GM19468 (cell line): ENCODE data around the gene ZNF672.
"Not testable (repeated sequence)": the region's sequence is repeated elsewhere in the genome, so short reads cannot be mapped to it uniquely, and the experiment has no call there.

Experiments used
- ATAC-seq: cut with Tn5 transposase; IDR thresholded peaks from one replicate; pipeline ENCODE4 v1.9.1; 2021; ENCODE audit warnings: mild to moderate bottlenecking, moderate library complexity, moderate number of reproducible peaks; ENCODE audit not compliant: unreplicated experiment; ENCODE audit errors: extremely low read depth

The ZNF672 gene

GRCh38 chr1:248825909-248826760 lies 11.9 kb upstream of the ZNF672 start, which contains the start of gene SH3BP5L:
Gene SH3BP5L (minus strand): TSS chr1:248825915. CDS start chr1:248824935, 980 bp downstream.
- ATAC-seq, result peak; percentile 94

DNA sequence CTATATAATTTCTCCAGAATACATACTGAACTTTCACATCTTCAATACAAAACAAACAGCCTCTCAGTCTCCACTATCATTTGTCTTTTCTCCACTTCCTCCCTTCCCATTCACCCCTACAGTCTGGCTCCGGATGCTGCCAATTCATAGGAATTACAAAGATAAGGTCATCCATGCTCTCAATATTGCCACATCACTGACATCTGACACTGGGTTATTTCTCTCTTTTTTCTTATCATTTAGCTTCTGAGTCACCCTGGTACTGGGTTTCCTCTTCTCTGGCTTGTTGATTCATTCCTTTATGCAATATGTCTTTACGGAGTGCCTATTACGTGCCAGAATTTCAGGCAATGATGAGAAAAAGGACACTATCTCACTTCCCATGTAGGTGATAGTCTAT lies 9.2 kb upstream of the ZNF672 start:
- no peak for ATAC-seq

- ATAC-seq, result not testable (repeated sequence)
Observed at GRCh38 chr1:248830718-248831017, 7.4 kb upstream of the ZNF672 start.

- no peak for ATAC-seq
Observed at GRCh38 chr1:248831842-248832241, 6.2 kb upstream of the ZNF672 start.

- ATAC-seq, result no peak
Observed at GRCh38 chr1:248834343-248834940, 3.6 kb upstream of the ZNF672 start.

DNA sequence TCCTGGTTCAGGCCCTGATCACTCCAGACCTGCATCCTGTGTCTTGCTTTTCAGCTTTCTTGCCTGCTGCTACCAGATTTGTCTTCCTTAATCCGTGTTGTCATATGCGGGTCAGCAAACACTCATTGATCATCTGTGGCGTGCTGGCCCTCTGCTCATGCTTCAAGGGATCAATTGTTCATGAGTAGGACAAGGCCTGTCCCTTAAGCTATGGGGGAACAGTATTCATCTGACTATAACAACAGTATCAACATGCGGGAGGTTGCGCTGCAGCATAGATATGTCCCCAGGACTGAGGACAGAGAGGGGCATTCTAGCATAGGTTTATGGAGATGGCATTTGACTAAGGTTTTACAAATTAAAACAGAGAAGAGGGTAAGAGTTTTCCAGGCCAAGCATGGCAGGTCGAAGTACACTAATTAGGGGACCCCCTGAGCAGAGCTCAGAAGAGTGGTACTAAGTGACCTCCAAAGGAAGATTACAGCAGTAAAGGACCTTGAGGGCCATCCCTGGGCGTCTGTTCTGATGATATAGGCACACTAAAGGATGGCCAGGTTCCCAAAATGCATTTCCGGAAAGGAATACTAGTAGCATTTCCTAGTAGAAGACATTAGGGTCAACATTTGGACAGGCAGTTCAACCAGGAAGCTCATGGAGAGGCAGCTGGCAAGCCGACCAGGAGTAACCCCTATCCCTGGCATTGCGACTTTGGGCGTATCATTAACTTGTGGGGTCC lies 811 bp upstream of the ZNF672 start:
- ATAC-seq, result no peak

DNA sequence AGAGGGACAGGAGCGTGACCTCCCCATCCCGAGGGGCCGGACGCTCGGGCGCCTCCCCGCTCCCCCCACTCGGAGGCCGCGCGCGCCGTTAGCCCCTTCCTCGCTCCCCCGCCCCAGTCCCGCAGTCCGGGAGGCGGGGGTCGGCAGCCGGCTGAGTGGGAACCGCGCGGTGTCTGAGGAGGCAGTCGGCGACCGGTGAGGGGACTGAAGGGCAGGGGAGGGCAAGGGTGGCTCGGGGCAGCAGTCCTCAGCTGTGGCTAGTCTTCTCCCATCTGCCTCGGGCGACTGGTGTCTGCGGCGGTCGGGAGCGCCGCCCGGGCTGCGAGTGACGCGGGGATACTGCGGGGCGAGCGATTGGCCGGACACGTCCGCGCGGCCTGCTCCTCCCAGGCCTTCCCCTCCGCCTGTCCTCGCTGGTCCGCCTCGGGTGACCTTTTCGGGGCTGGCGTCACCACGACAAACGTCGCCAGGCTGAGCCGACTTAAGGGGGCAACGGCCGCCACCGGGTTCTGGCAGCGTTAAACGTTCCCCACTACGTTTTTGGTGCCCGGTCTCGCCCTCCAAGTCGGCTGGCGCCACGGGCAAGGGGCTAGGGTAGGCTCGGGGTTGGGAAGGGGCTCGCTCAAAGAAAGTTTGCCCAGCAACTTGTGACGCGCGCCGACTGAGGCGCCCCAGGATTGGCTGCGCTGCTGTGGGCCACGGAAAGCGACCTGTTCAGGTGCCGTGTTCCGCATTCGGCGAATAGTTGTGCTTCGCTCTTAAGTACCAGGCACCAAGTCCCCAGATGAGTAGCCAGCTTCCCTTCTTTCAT lies 538 bp downstream of the ZNF672 start:
- peak; percentile 65 for ATAC-seq

GRCh38 chr1:248839168-248839555 lies 1.1 kb downstream of the ZNF672 start:
- ATAC-seq, result no peak

DNA sequence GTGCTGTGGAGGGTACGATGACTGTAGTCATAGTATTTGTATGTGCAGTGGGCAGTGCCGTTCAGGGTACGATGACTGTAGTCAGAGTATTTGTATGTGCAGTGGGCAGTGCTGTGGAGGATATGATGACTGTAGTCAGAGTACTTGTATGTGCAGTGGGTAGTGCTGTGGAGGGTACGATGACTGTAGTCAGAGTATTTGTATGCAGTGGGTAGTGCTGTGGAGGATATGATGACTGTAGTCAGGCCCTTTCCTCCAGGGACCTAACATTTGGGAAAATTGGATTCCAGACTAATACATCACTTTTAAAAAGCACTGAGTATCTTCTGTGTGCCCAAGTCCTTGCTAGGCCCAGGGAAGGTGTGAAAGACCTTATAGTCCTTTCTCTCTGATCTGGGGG lies 2.9 kb downstream of the ZNF672 start:
- ATAC-seq, result no peak

DNA sequence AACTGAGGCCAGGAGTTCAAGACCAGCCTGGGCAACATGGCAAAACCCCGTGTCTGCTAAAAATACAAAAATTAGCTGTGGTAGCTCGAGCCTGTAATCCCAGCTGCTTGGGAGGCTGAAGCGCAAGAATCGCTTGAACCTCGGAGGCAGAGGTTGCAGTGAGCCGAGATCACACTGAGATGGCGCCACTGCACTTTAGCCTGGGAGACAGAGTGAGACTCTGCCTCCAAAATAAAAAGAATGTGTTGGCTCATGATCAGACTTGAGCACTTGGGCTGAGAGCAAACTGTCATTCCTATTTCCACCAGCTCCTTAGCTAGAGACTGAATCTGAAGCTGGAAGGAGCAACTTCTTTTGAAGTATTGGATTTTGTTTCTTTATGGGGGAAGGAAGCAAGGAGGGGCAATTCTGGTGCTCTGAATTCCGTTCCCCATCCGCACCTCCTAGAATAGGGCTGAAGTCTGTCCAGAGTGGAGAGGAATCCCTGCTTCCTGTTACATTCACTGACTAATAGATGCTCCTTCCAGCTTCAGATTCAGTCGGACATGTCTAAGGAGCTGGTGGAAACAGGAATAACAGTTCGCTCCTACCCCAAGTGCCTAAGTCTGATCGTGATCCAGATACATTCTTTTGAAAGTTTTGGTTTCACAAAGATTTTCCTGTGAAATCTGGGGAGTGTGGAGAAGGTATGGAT lies 3.8 kb downstream of the ZNF672 start:
- ATAC-seq, result no peak

DNA sequence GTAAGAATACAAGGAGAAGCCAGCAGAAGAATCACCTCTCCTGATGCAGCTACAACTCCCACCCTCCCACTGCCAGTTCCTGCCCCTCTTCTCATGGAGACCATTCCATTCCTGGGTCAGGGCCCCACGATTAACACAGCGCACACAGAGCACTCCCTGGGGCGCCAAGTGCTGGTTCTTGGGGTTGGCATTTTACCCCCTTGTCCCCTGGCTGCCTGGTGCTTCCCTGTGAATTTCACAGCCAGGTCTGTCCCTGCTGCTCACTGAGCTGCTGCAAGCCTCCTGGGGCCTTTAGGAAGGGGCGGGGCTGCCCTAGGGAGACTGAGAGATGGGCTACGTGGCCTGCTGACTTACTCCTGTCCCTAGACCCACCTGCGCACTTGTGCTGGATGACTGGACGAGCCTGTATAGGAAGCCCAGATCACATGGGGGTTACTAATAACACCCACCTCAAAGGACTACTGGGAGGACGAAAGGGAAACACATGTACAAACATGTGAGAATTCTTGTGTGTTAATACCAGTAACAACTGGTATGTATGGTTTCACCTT lies 4.8 kb downstream of the ZNF672 start:
- no peak for ATAC-seq

DNA sequence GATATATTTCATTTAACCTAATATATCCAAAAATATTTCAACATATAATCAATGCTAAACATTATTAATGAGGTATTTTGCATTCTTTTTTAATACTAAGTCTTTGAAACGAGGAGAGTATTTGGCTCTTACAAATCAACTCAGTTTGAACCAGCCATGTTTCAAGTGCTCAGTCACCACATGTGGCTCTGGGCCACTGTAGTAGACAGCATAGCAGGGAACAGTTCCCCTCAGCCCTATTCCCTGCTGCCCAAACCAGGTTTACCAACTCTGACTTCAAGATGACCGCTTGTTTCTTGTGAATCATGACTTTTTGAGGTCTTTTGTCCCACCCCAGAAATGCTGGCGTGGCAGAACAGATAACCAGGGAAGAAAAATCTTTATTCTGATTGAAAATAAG lies 5.7 kb downstream of the ZNF672 start:
- ATAC-seq, result no peak

DNA sequence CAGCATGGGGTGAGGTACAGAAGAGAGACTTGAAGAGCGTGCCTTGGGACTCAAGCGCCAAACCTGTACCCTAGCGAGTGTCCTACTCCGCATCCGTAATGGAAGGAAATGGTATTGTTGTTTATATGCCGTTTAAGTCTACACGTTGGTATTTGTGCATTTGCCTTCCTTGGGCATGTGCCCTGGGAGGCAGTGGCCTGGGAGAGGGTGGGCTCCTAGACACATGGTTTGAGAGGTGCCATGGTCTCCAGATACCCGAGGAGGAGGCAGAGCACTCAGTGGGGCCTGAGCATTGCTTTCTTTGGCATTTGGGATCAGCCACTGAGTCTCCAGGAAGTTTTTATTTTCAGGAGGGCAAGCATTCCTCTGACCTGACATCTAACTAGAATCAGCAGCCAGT lies 6.5 kb downstream of the ZNF672 start:
- ATAC-seq, result no peak

DNA sequence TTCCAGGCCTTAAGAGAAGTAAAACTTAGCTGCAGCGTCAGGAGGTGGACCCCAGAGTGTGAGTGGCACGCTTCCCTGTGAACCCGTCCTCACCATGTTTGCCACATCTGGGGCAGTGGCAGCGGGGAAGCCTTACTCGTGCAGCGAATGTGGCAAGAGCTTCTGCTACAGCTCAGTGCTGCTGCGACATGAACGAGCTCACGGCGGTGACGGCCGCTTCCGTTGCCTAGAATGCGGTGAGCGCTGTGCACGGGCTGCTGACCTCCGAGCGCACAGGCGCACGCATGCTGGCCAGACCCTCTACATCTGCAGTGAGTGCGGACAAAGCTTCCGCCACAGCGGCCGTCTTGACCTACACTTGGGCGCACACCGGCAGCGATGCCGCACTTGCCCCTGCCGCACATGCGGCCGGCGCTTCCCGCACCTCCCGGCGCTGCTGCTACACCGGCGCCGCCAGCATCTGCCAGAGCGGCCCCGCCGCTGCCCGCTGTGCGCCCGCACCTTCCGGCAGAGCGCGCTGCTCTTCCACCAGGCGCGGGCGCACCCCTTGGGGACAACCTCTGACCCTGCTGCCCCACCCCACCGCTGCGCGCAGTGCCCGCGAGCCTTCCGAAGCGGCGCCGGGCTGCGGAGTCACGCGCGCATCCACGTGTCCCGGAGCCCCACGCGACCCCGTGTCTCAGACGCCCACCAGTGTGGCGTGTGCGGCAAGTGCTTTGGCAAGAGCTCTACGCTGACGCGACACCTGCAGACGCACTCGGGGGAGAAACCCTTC lies 9.3 kb downstream of the ZNF672 start:
- ATAC-seq, result no peak

GRCh38 chr1:248847956-248848561 lies 10.0 kb downstream of the ZNF672 start:
- ATAC-seq, result no peak

- no peak for ATAC-seq
Observed at GRCh38 chr1:248848602-248849001, 10.6 kb downstream of the ZNF672 start.

GRCh38 chr1:248849152-248849551 lies 11.1 kb downstream of the ZNF672 start:
- no peak for ATAC-seq

DNA sequence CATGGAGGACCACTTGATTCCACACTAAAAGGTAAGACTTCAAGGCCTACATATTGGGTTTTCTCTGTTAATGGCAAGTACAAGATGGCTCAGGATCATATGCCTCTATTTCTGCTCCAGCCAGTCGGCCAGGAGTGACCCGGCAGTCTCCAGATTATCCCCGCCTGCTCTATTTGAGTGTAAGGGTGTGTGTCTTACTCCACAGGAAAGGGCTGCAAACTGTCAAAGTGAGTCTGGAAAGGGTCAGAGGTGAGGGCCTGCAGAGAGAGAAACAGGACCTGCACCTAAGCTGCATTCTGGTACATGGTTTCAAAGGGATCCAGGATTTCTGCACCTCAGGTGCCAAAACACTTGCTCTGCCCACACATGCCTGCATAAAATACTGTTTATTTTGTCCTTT lies 11.6 kb downstream of the ZNF672 start:
- no peak for ATAC-seq
